H9 (cell line): ENCODE data around the gene TOGARAM2. TPM values are rescaled to one million over a fixed set of nuclear protein-coding genes. Genes with fewer than 3 reads are reported as not detected.

Experiments used
- DNase-seq: peaks from one replicate; pipeline ENCODE4 v3.0.0-alpha.2; 2017
- H2AFZ ChIP-seq: one replicate; pipeline ENCODE4 v1.6.1; 2013; ENCODE audit warnings: mild to moderate bottlenecking, low read length, control low read depth, moderate library complexity
- H2AK5ac ChIP-seq: 2 replicates; pipeline ENCODE4 v1.6.1; 2013; ENCODE audit warnings: low read length, control low read depth, mixed read lengths; ENCODE audit not compliant: insufficient read length
- H2BK120ac ChIP-seq: one replicate; pipeline ENCODE4 v1.6.1; 2013; ENCODE audit warnings: low read depth, mild to moderate bottlenecking, low read length, control low read depth, inconsistent platforms; ENCODE audit not compliant: poor library complexity, severe bottlenecking
- H2BK12ac ChIP-seq: 2 replicates; pipeline ENCODE4 v1.6.1; 2013; ENCODE audit warnings: low read length, control low read depth, mixed read lengths, low read depth; ENCODE audit not compliant: insufficient read length
- H2BK15ac ChIP-seq: 2 replicates; pipeline ENCODE4 v1.6.1; 2013; ENCODE audit warnings: low read depth, low read length, control low read depth
- H2BK20ac ChIP-seq: one replicate; pipeline ENCODE4 v1.6.1; 2013; ENCODE audit warnings: low read depth, mild to moderate bottlenecking, low read length, control low read depth, inconsistent platforms; ENCODE audit not compliant: poor library complexity, severe bottlenecking
- H2BK5ac ChIP-seq: 2 replicates; pipeline ENCODE4 v1.6.1; 2013; ENCODE audit warnings: low read length, control low read depth, mixed read lengths; ENCODE audit not compliant: insufficient read length
- H3K14ac ChIP-seq: 2 replicates; pipeline ENCODE4 v1.6.1; 2013; ENCODE audit warnings: low read length, control low read depth; ENCODE audit not compliant: insufficient read depth
- H3K18ac ChIP-seq: 2 replicates; pipeline ENCODE4 v1.6.1; 2013; ENCODE audit warnings: low read depth, mild to moderate bottlenecking, mixed read lengths, low read length, control low read depth; ENCODE audit not compliant: insufficient read length
- H3K23ac ChIP-seq: 2 replicates; pipeline ENCODE4 v1.6.1; 2013; ENCODE audit warnings: low read length, control low read depth, mixed read lengths, low read depth; ENCODE audit not compliant: insufficient read length
- H3K23me2 ChIP-seq: 2 replicates; pipeline ENCODE4 v1.6.1; 2013; ENCODE audit warnings: low read depth, mild to moderate bottlenecking, mixed read lengths, low read length, control low read depth; ENCODE audit not compliant: insufficient read length, poor library complexity, severe bottlenecking
- H3K27ac ChIP-seq: 2 replicates; pipeline ENCODE4 v1.5.1; 2013; ENCODE audit warnings: low read length, control low read depth, mixed read lengths, low read depth; ENCODE audit not compliant: insufficient read length
- H3K27me3 ChIP-seq: 2 replicates; pipeline ENCODE4 v1.6.1; 2013; ENCODE audit warnings: low read length, control low read depth, inconsistent platforms; ENCODE audit not compliant: insufficient read depth
- H3K4ac ChIP-seq: 2 replicates; pipeline ENCODE4 v1.6.1; 2013; ENCODE audit warnings: low read depth, mild to moderate bottlenecking, control low read depth, inconsistent platforms, low read length, moderate library complexity
- H3K4me1 ChIP-seq: 2 replicates; pipeline ENCODE4 v1.6.1; 2013; ENCODE audit warnings: low read length, control low read depth, inconsistent platforms; ENCODE audit not compliant: insufficient read depth
- H3K4me2 ChIP-seq: 2 replicates; pipeline ENCODE4 v1.6.1; 2013; ENCODE audit warnings: low read length, control low read depth, mixed read lengths; ENCODE audit not compliant: insufficient read length, insufficient read depth
- H3K56ac ChIP-seq: 2 replicates; pipeline ENCODE4 v1.6.1; 2013; ENCODE audit warnings: low read depth, mild to moderate bottlenecking, mixed read lengths, low read length, control low read depth; ENCODE audit not compliant: insufficient read length
- H3K79me1 ChIP-seq: 2 replicates; pipeline ENCODE4 v1.6.1; 2013; ENCODE audit warnings: low read depth, mild to moderate bottlenecking, moderate library complexity, low read length, control low read depth, inconsistent platforms; ENCODE audit not compliant: insufficient read depth, poor library complexity, severe bottlenecking
- H3K79me2 ChIP-seq: 2 replicates; pipeline ENCODE4 v1.6.1; 2013; ENCODE audit warnings: low read length, control low read depth, inconsistent platforms; ENCODE audit not compliant: insufficient read depth
- H3K9ac ChIP-seq: 2 replicates; pipeline ENCODE4 v1.6.1; 2013; ENCODE audit warnings: low read length, control low read depth, mixed read lengths; ENCODE audit not compliant: insufficient read length; ENCODE audit errors: extremely low read depth
- H3K9me3 ChIP-seq: one replicate; pipeline ENCODE4 v1.6.1; 2013; ENCODE audit warnings: low read depth, low read length, inconsistent platforms; ENCODE audit not compliant: control insufficient read depth
- H3T11ph ChIP-seq: one replicate; pipeline ENCODE4 v1.6.1; 2013; ENCODE audit warnings: mild to moderate bottlenecking, low read length, control low read depth, inconsistent platforms
- H4K20me1 ChIP-seq: one replicate; pipeline ENCODE4 v1.6.1; 2013; ENCODE audit not compliant: control insufficient read depth, insufficient read length, insufficient read depth
- H4K5ac ChIP-seq: 2 replicates; pipeline ENCODE4 v1.6.1; 2013; ENCODE audit warnings: low read depth, mild to moderate bottlenecking, mixed read lengths, low read length, control low read depth; ENCODE audit not compliant: insufficient read length
- H4K8ac ChIP-seq: replicated peaks from 2 replicates; pipeline ENCODE4 v1.6.1; 2013; ENCODE audit warnings: low read length, control low read depth, mixed read lengths, low read depth; ENCODE audit not compliant: insufficient read length
- H4K91ac ChIP-seq: 2 replicates; pipeline ENCODE4 v1.6.1; 2013; ENCODE audit warnings: low read depth, mild to moderate bottlenecking, moderate library complexity, mixed read lengths, low read length, control low read depth; ENCODE audit not compliant: insufficient read length
- H3K27ac Mint-ChIP-seq, 3 experiments: 2 replicates in 2 of 3; 3 replicates in 1 of 3; pipeline ENCODE4 v1.8.0; 2020 to 2021; ENCODE audit warnings: mixed read lengths in 3 of 3, mild to moderate bottlenecking in 1 of 3, moderate library complexity in 1 of 3
- H3K27me3 Mint-ChIP-seq: 2 replicates; pipeline ENCODE4 v1.8.0; 2021; ENCODE audit warnings: low read depth, mild to moderate bottlenecking, moderate library complexity, mixed read lengths
- H3K36me3 Mint-ChIP-seq, 3 experiments: 2 replicates in 2 of 3; 3 replicates in 1 of 3; pipeline ENCODE4 v1.8.0; 2020 to 2021; ENCODE audit warnings: low read depth in 3 of 3, mixed read lengths in 3 of 3; ENCODE audit not compliant: insufficient read depth in 1 of 3
- H3K4me1 Mint-ChIP-seq, 2 experiments: 2 replicates each; pipeline ENCODE4 v1.8.0; 2020; ENCODE audit warnings: mixed read lengths in 2 of 2
- H3K4me3 Mint-ChIP-seq, 2 experiments: 2 replicates in 1 of 2; 3 replicates in 1 of 2; pipeline ENCODE4 v1.8.0; 2020 to 2021; ENCODE audit warnings: mild to moderate bottlenecking in 2 of 2, mixed read lengths in 2 of 2, moderate library complexity in 1 of 2
- H3K9me3 Mint-ChIP-seq, 2 experiments: 2 replicates in 1 of 2; 3 replicates in 1 of 2; pipeline ENCODE4 v1.8.0; 2020; ENCODE audit warnings: mild to moderate bottlenecking in 2 of 2, mixed read lengths in 2 of 2, moderate library complexity in 1 of 2
- CTCF ChIP-seq: fragments of 200-600 bp; sonication (generic); conservative IDR thresholded peaks from 3 replicates; pipeline ENCODE4 v1.8.0; 2021; ENCODE audit warnings: antibody characterized with exemption, mild to moderate bottlenecking
- WGBS: extraction: QIAGEN DNeasy Blood & Tissue Kit; methylation state at CpG from one replicate; pipeline ENCODE4 v1.1.7; 2013; ENCODE audit warnings: missing lambda C conversion rate, low lambda C conversion rate, mixed read lengths; ENCODE audit not compliant: insufficient read length; ENCODE audit errors: extremely low coverage; 5-methylcytosine and 5-hydroxymethylcytosine counted together
- total RNA-seq: library from RNA; stranded (reverse); gene quantifications from 2 replicates; pipeline ENCODE4 v1.2.1, GENCODE V29; 2021

TOGARAM2 gene
- total RNA-seq, 1 experiment from 2014 or later: 0.83 TPM

DNA sequence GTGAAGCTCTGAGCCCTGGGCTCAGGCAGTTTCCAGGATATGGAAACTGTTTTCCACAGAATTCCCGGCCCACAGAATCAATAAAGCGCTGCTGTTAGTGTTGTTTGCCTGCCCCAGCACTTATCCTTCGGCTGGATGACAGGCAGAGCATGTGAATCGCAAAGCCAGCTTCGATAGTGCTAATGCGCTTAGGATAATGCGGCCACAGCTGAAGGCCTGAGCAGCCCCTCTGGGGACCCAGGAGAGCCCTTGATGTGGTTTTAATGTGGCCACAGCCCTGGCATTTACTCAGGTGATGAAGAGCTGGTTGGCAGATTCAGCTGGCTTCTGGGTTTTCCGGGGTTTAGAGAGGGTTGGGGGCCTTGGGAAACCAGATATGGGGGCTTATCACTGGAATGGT lies 69.5 kb downstream of the TOGARAM2 start:
- no peak for TF ChIP-seq CTCF
- no peak overlapping the region for H2BK15ac ChIP-seq
- Mint-ChIP-seq H3K36me3 (no peaks in the 10 kb centered on the region), H3K27ac (no peak overlapping the region; a peak in 1 of 7 replicates), H3K4me1 (peaks cover 20% of the 10 kb centered on the region in 2 experiments), H3K9me3 (no peaks in the 10 kb centered on the region), H3K27me3 (peaks cover 3% of the 10 kb centered on the region), H3K4me3 (no peak overlapping the region)
- H3T11ph ChIP-seq: no peak overlapping the region
- H4K20me1 ChIP-seq: no peaks in the 10 kb centered on the region
- H3K4me1 ChIP-seq: peaks cover 4% of the 10 kb centered on the region; the same call in 1 of the 2 replicates
- no peak overlapping the region for H3K4ac ChIP-seq
- H3K27ac ChIP-seq: no peak overlapping the region
- H3K23ac ChIP-seq: no peak overlapping the region
- H3K79me2 ChIP-seq: no peaks in the 10 kb centered on the region
- H2AFZ ChIP-seq: no peak overlapping the region
- no peaks in the 10 kb centered on the region for H3K27me3 ChIP-seq
- WGBS: no CpG with 5 or more reads among the region's 8 CpGs
- H2BK5ac ChIP-seq: no peak overlapping the region
- H4K5ac ChIP-seq: no peak overlapping the region
- H3K23me2 ChIP-seq: no peaks in the 10 kb centered on the region
- H4K91ac ChIP-seq: no peak overlapping the region
- no peak overlapping the region for H3K4me2 ChIP-seq
- no peak overlapping the region for H3K56ac ChIP-seq
- H3K18ac ChIP-seq: no peak overlapping the region
- no peak overlapping the region for H3K9ac ChIP-seq
- H4K8ac ChIP-seq: no peak overlapping the region
- H2BK20ac ChIP-seq: no peak overlapping the region
- H3K14ac ChIP-seq: no peak overlapping the region
- no peak overlapping the region for H2AK5ac ChIP-seq
- H3K9me3 ChIP-seq: no peaks in the 10 kb centered on the region
- no peak overlapping the region for H2BK12ac ChIP-seq
- H2BK120ac ChIP-seq: no peak overlapping the region
- no peak for DNase-seq
- no peaks in the 10 kb centered on the region for H3K79me1 ChIP-seq
